H1 (cell line): ENCODE data around the gene CACNA1E. TPM values are rescaled to one million over a fixed set of nuclear protein-coding genes. Genes with fewer than 3 reads are reported as not detected.

Source experiments
- CTCF ChIA-PET: fragments of 300-600 bp; sonication (Branson Sonifier 250); formaldehyde crosslinking; loops from one replicate; lab custom pipeline; 2021; ENCODE audit not compliant: partially characterized antibody; lab: Charles Lee
- POLR2A ChIA-PET: fragments of 300-600 bp; sonication (Branson Sonifier 250); formaldehyde crosslinking; loops from one replicate; lab custom pipeline; 2021; ENCODE audit warnings: inconsistent platforms; ENCODE audit not compliant: partially characterized antibody; lab: Charles Lee
- DNase-seq, 2 experiments: peaks; one replicate each; pipeline versions ENCODE4 v3.0.0 to v3.0.0-alpha.2; 2010 to 2022; ENCODE audit warnings: low spot score in 2 of 2, low read depth in 1 of 2, mixed read lengths in 1 of 2
- FAIRE-seq: peaks from 2 replicates; lab custom pipeline; 2011; peaks lifted over from hg19 to GRCh38; lab: Jason Lieb, UNC
- H2AFZ ChIP-seq: 2 replicates; pipeline ENCODE4 v1.8.1; 2012; ENCODE audit warnings: low read length, inconsistent platforms
- H2AK5ac ChIP-seq: 2 replicates; pipeline ENCODE4 v1.6.1; 2013; ENCODE audit warnings: low read depth, low read length
- H2BK120ac ChIP-seq: replicated peaks from 2 replicates; pipeline ENCODE3; 2013; ENCODE audit warnings: low read depth, low read length, inconsistent platforms
- H2BK12ac ChIP-seq: 2 replicates; pipeline ENCODE4 v1.6.1; 2013; ENCODE audit warnings: low read depth, low read length
- H2BK15ac ChIP-seq: 2 replicates; pipeline ENCODE4 v1.6.1; 2013; ENCODE audit warnings: low read length
- H2BK20ac ChIP-seq: 2 replicates; pipeline ENCODE4 v1.6.1; 2013; ENCODE audit warnings: low read length
- H2BK5ac ChIP-seq: 2 replicates; pipeline ENCODE4 v1.6.1; 2013; ENCODE audit warnings: low read depth, low read length
- H3K14ac ChIP-seq: 2 replicates; pipeline ENCODE4 v1.6.1; 2013; ENCODE audit warnings: inconsistent platforms; ENCODE audit not compliant: insufficient read length
- H3K18ac ChIP-seq: 2 replicates; pipeline ENCODE4 v1.6.1; 2013; ENCODE audit warnings: low read length; ENCODE audit errors: extremely low read depth
- H3K23ac ChIP-seq: 2 replicates; pipeline ENCODE4 v1.6.1; 2013; ENCODE audit warnings: inconsistent platforms; ENCODE audit not compliant: insufficient read length
- H3K23me2 ChIP-seq: 2 replicates; pipeline ENCODE4 v1.6.1; 2013; ENCODE audit warnings: low read depth, low read length
- H3K27ac ChIP-seq: 2 replicates; pipeline ENCODE4 v1.6.1; 2011; ENCODE audit warnings: low read depth, low read length, inconsistent platforms
- H3K27me3 ChIP-seq, 4 experiments: replicated peaks in 1 of 4; 1 replicate in 1 of 4; 2 replicates in 3 of 4; pipeline versions ENCODE4 v1.6.1 to v1.8.1; 2011 to 2013; ENCODE audit warnings: low read length in 3 of 4, mild to moderate bottlenecking in 3 of 4, inconsistent platforms in 2 of 4, mixed read lengths in 2 of 4, moderate library complexity in 1 of 4; ENCODE audit not compliant: control insufficient read depth in 3 of 4, insufficient read depth in 3 of 4; ENCODE audit errors: extremely low read depth in 1 of 4
- H3K36me3 ChIP-seq, 4 experiments: 2 replicates each; pipeline versions ENCODE4 v1.6.1 to v1.8.1; 2011 to 2013; ENCODE audit warnings: mild to moderate bottlenecking in 4 of 4, low read length in 3 of 4, moderate library complexity in 2 of 4, control low read depth in 1 of 4, inconsistent platforms in 1 of 4; ENCODE audit not compliant: insufficient read depth in 4 of 4, control insufficient read depth in 2 of 4
- H3K4ac ChIP-seq: replicated peaks from 2 replicates; pipeline ENCODE3; 2013; ENCODE audit warnings: low read length, low read depth, mixed read lengths, inconsistent platforms; ENCODE audit not compliant: insufficient read length
- H3K4me1 ChIP-seq, 4 experiments: replicated peaks in 1 of 4; 1 replicate in 1 of 4; 2 replicates in 3 of 4; pipeline versions ENCODE4 v1.6.1 to v1.8.1; 2011 to 2013; ENCODE audit warnings: low read length in 3 of 4, inconsistent platforms in 2 of 4, mixed read lengths in 1 of 4; ENCODE audit not compliant: insufficient read depth in 4 of 4, control insufficient read depth in 3 of 4
- H3K4me2 ChIP-seq, 2 experiments: 2 replicates each; pipeline versions ENCODE4 v1.6.1 to v1.8.1; 2011 to 2013; ENCODE audit warnings: low read depth in 2 of 2, low read length in 2 of 2, control low read depth in 1 of 2, inconsistent platforms in 1 of 2, mild to moderate bottlenecking in 1 of 2; ENCODE audit not compliant: insufficient read depth in 1 of 2
- H3K4me3 ChIP-seq, 4 experiments: fragments of 200-600, 300-600 bp in 1 of 4; sonication (generic), shearing (Covaris generic), sonication (Bioruptor Twin) in 1 of 4; 2 replicates each; pipeline versions ENCODE4 v1.5.1 to v1.8.1; 2011 to 2016; ENCODE audit warnings: low read length in 4 of 4, low read depth in 3 of 4, control low read depth in 2 of 4, inconsistent platforms in 2 of 4, mild to moderate bottlenecking in 2 of 4, mixed read lengths in 1 of 4, moderate library complexity in 1 of 4; ENCODE audit not compliant: insufficient read depth in 2 of 4; ENCODE audit errors: extremely low read depth in 1 of 4
- H3K56ac ChIP-seq: replicated peaks from 2 replicates; pipeline ENCODE3; 2013; ENCODE audit warnings: low read depth, mild to moderate bottlenecking, mixed read lengths, low read length, inconsistent platforms; ENCODE audit not compliant: insufficient read length
- H3K79me1 ChIP-seq: 2 replicates; pipeline ENCODE4 v1.6.1; 2013; ENCODE audit warnings: low read depth, low read length, control low read depth
- H3K79me2 ChIP-seq, 2 experiments: 2 replicates each; pipeline versions ENCODE4 v1.6.1 to v1.8.1; 2012 to 2013; ENCODE audit warnings: low read length in 2 of 2, mild to moderate bottlenecking in 2 of 2, inconsistent platforms in 1 of 2; ENCODE audit not compliant: insufficient read depth in 2 of 2, control insufficient read depth in 1 of 2
- H3K9ac ChIP-seq, 4 experiments: replicated peaks in 1 of 4; 1 replicate in 1 of 4; 2 replicates in 3 of 4; pipeline versions ENCODE4 v1.6.1 to v1.8.1; 2011 to 2013; ENCODE audit warnings: low read depth in 3 of 4, low read length in 3 of 4, control low read depth in 2 of 4, mild to moderate bottlenecking in 2 of 4, moderate library complexity in 2 of 4, inconsistent platforms in 1 of 4; ENCODE audit errors: extremely low read depth in 1 of 4
- H3K9me3 ChIP-seq, 2 experiments: 2 replicates each; pipeline versions ENCODE4 v1.6.1 to v1.8.1; 2012 to 2013; ENCODE audit warnings: mild to moderate bottlenecking in 2 of 2, moderate library complexity in 2 of 2, control low read depth in 1 of 2, inconsistent platforms in 1 of 2, low read depth in 1 of 2, low read length in 1 of 2, mixed read lengths in 1 of 2; ENCODE audit not compliant: insufficient read depth in 2 of 2
- H4K20me1 ChIP-seq, 2 experiments: replicated peaks in 1 of 2; 2 replicates each; pipeline versions ENCODE3 to v1.8.1; 2011 to 2013; ENCODE audit warnings: inconsistent platforms in 2 of 2, low read length in 2 of 2, mild to moderate bottlenecking in 1 of 2; ENCODE audit not compliant: insufficient read depth in 2 of 2, control insufficient read depth in 1 of 2
- H4K5ac ChIP-seq: 2 replicates; pipeline ENCODE4 v1.6.1; 2013; ENCODE audit warnings: low read length, low read depth, mixed read lengths, inconsistent platforms; ENCODE audit not compliant: insufficient read length
- H4K8ac ChIP-seq: 2 replicates; pipeline ENCODE4 v1.8.0; 2013; ENCODE audit warnings: mild to moderate bottlenecking, moderate library complexity, low read length, inconsistent platforms; ENCODE audit not compliant: insufficient read depth; ENCODE audit errors: extremely low read depth
- H4K91ac ChIP-seq: replicated peaks from 2 replicates; pipeline ENCODE3; 2013; ENCODE audit warnings: low read length, mixed read lengths, inconsistent platforms; ENCODE audit not compliant: insufficient read length
- SIN3A ChIP-seq, 2 experiments: IDR thresholded peaks in 1 of 2; conservative IDR thresholded peaks in 1 of 2; 2 replicates each; pipeline ENCODE4 v1.6.1; 2011 to 2012; ENCODE audit warnings: low read length in 2 of 2, improper control_type of control experiment in 1 of 2, low read depth in 1 of 2, mild to moderate bottlenecking in 1 of 2
- YY1 ChIP-seq: IDR thresholded peaks from 2 replicates; pipeline ENCODE4 v1.6.1; 2011; ENCODE audit warnings: low read depth, mild to moderate bottlenecking, low read length
- WGBS, 2 experiments: shearing (Covaris generic) in 1 of 2; methylation state at CpG; one replicate each; pipeline versions ENCODE4 v1.1.6 to v1.1.7; 2013 to 2015; ENCODE audit warnings: low lambda C conversion rate in 2 of 2, mixed read lengths in 2 of 2, inconsistent platforms in 1 of 2, low coverage in 1 of 2, missing lambda C conversion rate in 1 of 2; ENCODE audit not compliant: insufficient replicate concordance in 2 of 2, insufficient coverage in 1 of 2, insufficient read length in 1 of 2; ENCODE audit errors: extremely low coverage in 1 of 2, missing lambda C conversion rate in 1 of 2; 5-methylcytosine and 5-hydroxymethylcytosine counted together
- polyA plus RNA-seq, 7 experiments: library from polyadenylated mRNA; depleted of rRNA in 3 of 7; stranded (reverse) in 5 of 7; unstranded in 2 of 7; fragments of >200 nt in 5 of 7; fragments of 200-250 nt in 2 of 7; gene quantifications; 1 replicate in 5 of 7; 2 replicates in 1 of 7; 4 replicates in 1 of 7; pipeline versions ENCODE4 v1.2.1 to v1.2.3, GENCODE V29; 2011 to 2013; ENCODE audit warnings: missing spikeins in 2 of 7, mixed read lengths in 2 of 7
- total RNA-seq: library from RNA; stranded (reverse); fragmentation: NEBNext Ultra II Directional; extraction: Animal tissue kit (Norgen Biotek cat#: 25700); gene quantifications from 2 replicates; pipeline ENCODE4 v1.2.1, GENCODE V29; 2021

CACNA1E gene
- total and polyA plus RNA-seq, 2 of the 8 experiments (the other 6 are each of a cell fraction or from before 2014, with no cell fraction given) = 0.98 to 1.3 TPM

DNA sequence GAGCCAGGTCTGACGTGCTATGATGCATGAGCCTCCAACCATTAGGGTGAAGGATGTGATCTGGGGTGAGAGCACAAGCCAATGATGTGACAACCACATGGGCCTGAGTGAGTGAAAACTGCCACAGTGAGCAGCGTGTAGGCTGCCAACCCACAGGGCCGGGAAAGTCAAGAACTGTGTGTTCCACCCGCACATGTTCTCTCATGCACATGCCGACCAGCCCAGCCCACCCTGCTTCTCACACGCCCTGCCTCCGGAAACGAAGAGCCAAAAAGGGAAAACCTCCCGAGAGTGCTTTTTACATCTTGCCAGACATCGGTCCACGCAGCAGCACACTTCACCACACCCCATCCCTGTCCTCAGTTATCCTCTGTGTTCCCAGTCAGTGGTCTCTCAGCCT, 197.0 kb downstream of the CACNA1E start:
- H3K4me1 ChIP-seq = peaks cover 0 to 3% (median 0%) of the 10 kb centered on the region in 4 experiments; a peak in 1 of 7 replicates
- H3K23ac ChIP-seq = no peak overlapping the region
- H3K79me1 ChIP-seq = no peaks in the 10 kb centered on the region
- H2BK5ac ChIP-seq = no peak overlapping the region
- H4K20me1 ChIP-seq = no peaks in the 10 kb centered on the region
- no peak overlapping the region for H2BK12ac ChIP-seq
- H4K5ac ChIP-seq = no peak overlapping the region
- H3K27me3 ChIP-seq = no peaks in the 10 kb centered on the region
- H2AK5ac ChIP-seq = no peak overlapping the region
- ChIA-PET CTCF (interaction anchor here (1.4 to 3.7 kb wide), 2 partner anchors 201 to 257 kb away, joined by 5 to 11 read pairs; no protein-coding TSS in a partner anchor), POLR2A (no interaction called here)
- no peak for TF ChIP-seq SIN3A (conservative IDR thresholded peaks at IDR 0.05 in 1 of 2, IDR thresholded peaks at IDR 0.05 in 1 of 2; ENCODE audit: low read depth in 1 of 2, low read length in 2 of 2)
- no peak for TF ChIP-seq YY1
- H3K4ac ChIP-seq = no peak overlapping the region
- H3K9me3 ChIP-seq = no peaks in the 10 kb centered on the region
- no peak overlapping the region for H3K14ac ChIP-seq
- H3K4me2 ChIP-seq = no peak overlapping the region
- FAIRE-seq (no peak), DNase-seq (no peak)
- no peaks in the 10 kb centered on the region for H3K79me2 ChIP-seq
- no peak overlapping the region for H4K91ac ChIP-seq
- H2BK120ac ChIP-seq = no peak overlapping the region
- H3K36me3 ChIP-seq = no peaks in the 10 kb centered on the region
- no peak overlapping the region for H3K9ac ChIP-seq
- H3K56ac ChIP-seq = no peak overlapping the region
- no peak overlapping the region for H4K8ac ChIP-seq
- H2AFZ ChIP-seq = no peak overlapping the region
- H3K4me3 ChIP-seq = no peak overlapping the region
- WGBS, 2 experiments = 91% methylated on average over 11 of the region's 11 CpGs; no CpG with 5 or more reads in 1 of the 2 experiments
- no peak overlapping the region for H2BK15ac ChIP-seq
- H3K27ac ChIP-seq = no peak overlapping the region
- H3K18ac ChIP-seq = no peak overlapping the region
- H3K23me2 ChIP-seq = no peaks in the 10 kb centered on the region
- H2BK20ac ChIP-seq = no peak overlapping the region
